Measurements from ENCODE around the gene B4GALT1.

Gene B4GALT1

GRCh38 chr9:33108472-33108871 lies 58.7 kb downstream of the B4GALT1 start:
- Histone ChIP-seq H3K4me1 (ENCODE audit: control insufficient read depth, insufficient read depth, low read length) (peaks cover 16% of the 10 kb centered on the region), H3K4me3 (ENCODE audit: low read depth, low read length) (no peak overlapping the region), H3K9me3 (ENCODE audit: control insufficient read depth, insufficient read depth, low read length) (no peaks in the 10 kb centered on the region), H3K36me3 (ENCODE audit: control insufficient read depth, insufficient read depth, low read length) (no peaks in the 10 kb centered on the region), H3K9ac (ENCODE audit: low read depth, low read length) (no peak overlapping the region), H3K27me3 (ENCODE audit: control insufficient read depth, insufficient read depth, low read length) (no peaks in the 10 kb centered on the region)

GRCh38 chr9:33107762-33108161 lies 59.4 kb downstream of the B4GALT1 start:
- no peaks in the 10 kb centered on the region for H3K9me3 ChIP-seq (ENCODE audit: control insufficient read depth, insufficient read depth, low read length)
- H3K4me3 ChIP-seq (ENCODE audit: low read depth, low read length) = no peak overlapping the region
- H3K9ac ChIP-seq (ENCODE audit: low read depth, low read length) = no peak overlapping the region
- no peaks in the 10 kb centered on the region for H3K36me3 ChIP-seq (ENCODE audit: control insufficient read depth, insufficient read depth, low read length)
- H3K27me3 ChIP-seq (ENCODE audit: control insufficient read depth, insufficient read depth, low read length) = no peaks in the 10 kb centered on the region
- H3K4me1 ChIP-seq (ENCODE audit: control insufficient read depth, insufficient read depth, low read length) = peaks cover 16% of the 10 kb centered on the region

- Histone ChIP-seq H3K9ac (ENCODE audit: low read depth, low read length) (no peak overlapping the region), H3K9me3 (ENCODE audit: control insufficient read depth, insufficient read depth, low read length) (no peaks in the 10 kb centered on the region), H3K27me3 (ENCODE audit: control insufficient read depth, insufficient read depth, low read length) (no peaks in the 10 kb centered on the region), H3K4me3 (ENCODE audit: low read depth, low read length) (no peak overlapping the region), H3K4me1 (ENCODE audit: control insufficient read depth, insufficient read depth, low read length) (peaks cover 12% of the 10 kb centered on the region), H3K36me3 (ENCODE audit: control insufficient read depth, insufficient read depth, low read length) (no peaks in the 10 kb centered on the region)
Measured at GRCh38 chr9:33106827-33107621, 60.1 kb downstream of the B4GALT1 start.

GRCh38 chr9:33106372-33106771 lies 60.8 kb downstream of the B4GALT1 start:
- no peaks in the 10 kb centered on the region for H3K9me3 ChIP-seq (ENCODE audit: control insufficient read depth, insufficient read depth, low read length)
- no peaks in the 10 kb centered on the region for H3K36me3 ChIP-seq (ENCODE audit: control insufficient read depth, insufficient read depth, low read length)
- H3K4me3 ChIP-seq (ENCODE audit: low read depth, low read length) = no peak overlapping the region
- H3K27me3 ChIP-seq (ENCODE audit: control insufficient read depth, insufficient read depth, low read length) = no peaks in the 10 kb centered on the region
- no peak overlapping the region for H3K9ac ChIP-seq (ENCODE audit: low read depth, low read length)
- peaks cover 7% of the 10 kb centered on the region for H3K4me1 ChIP-seq (ENCODE audit: control insufficient read depth, insufficient read depth, low read length)

- Histone ChIP-seq H3K36me3 (ENCODE audit: control insufficient read depth, insufficient read depth, low read length) (no peaks in the 10 kb centered on the region), H3K27me3 (ENCODE audit: control insufficient read depth, insufficient read depth, low read length) (no peaks in the 10 kb centered on the region), H3K9me3 (ENCODE audit: control insufficient read depth, insufficient read depth, low read length) (no peaks in the 10 kb centered on the region), H3K4me1 (ENCODE audit: control insufficient read depth, insufficient read depth, low read length) (peaks cover 6% of the 10 kb centered on the region), H3K9ac (ENCODE audit: low read depth, low read length) (no peak overlapping the region), H3K4me3 (ENCODE audit: low read depth, low read length) (no peak overlapping the region)
Measured at GRCh38 chr9:33105959-33106358, 61.2 kb downstream of the B4GALT1 start.

GRCh38 chr9:33105504-33105903 lies 61.6 kb downstream of the B4GALT1 start:
- H3K27me3 ChIP-seq (ENCODE audit: control insufficient read depth, insufficient read depth, low read length) = no peaks in the 10 kb centered on the region
- peaks cover 6% of the 10 kb centered on the region for H3K4me1 ChIP-seq (ENCODE audit: control insufficient read depth, insufficient read depth, low read length)
- H3K4me3 ChIP-seq (ENCODE audit: low read depth, low read length) = no peak overlapping the region
- H3K9ac ChIP-seq (ENCODE audit: low read depth, low read length) = no peak overlapping the region
- no peaks in the 10 kb centered on the region for H3K9me3 ChIP-seq (ENCODE audit: control insufficient read depth, insufficient read depth, low read length)
- H3K36me3 ChIP-seq (ENCODE audit: control insufficient read depth, insufficient read depth, low read length) = no peaks in the 10 kb centered on the region

- peaks cover 6% of the 10 kb centered on the region for H3K4me1 ChIP-seq (ENCODE audit: control insufficient read depth, insufficient read depth, low read length)
- no peak overlapping the region for H3K4me3 ChIP-seq (ENCODE audit: low read depth, low read length)
- H3K27me3 ChIP-seq (ENCODE audit: control insufficient read depth, insufficient read depth, low read length) = no peaks in the 10 kb centered on the region
- no peaks in the 10 kb centered on the region for H3K36me3 ChIP-seq (ENCODE audit: control insufficient read depth, insufficient read depth, low read length)
- H3K9me3 ChIP-seq (ENCODE audit: control insufficient read depth, insufficient read depth, low read length) = no peaks in the 10 kb centered on the region
- no peak overlapping the region for H3K9ac ChIP-seq (ENCODE audit: low read depth, low read length)
Measured at GRCh38 chr9:33104401-33104800, 62.7 kb downstream of the B4GALT1 start.

GRCh38 chr9:33103501-33104281 lies 63.4 kb downstream of the B4GALT1 start:
- Histone ChIP-seq H3K4me1 (ENCODE audit: control insufficient read depth, insufficient read depth, low read length) (peaks cover 6% of the 10 kb centered on the region), H3K36me3 (ENCODE audit: control insufficient read depth, insufficient read depth, low read length) (no peaks in the 10 kb centered on the region), H3K9ac (ENCODE audit: low read depth, low read length) (no peak overlapping the region), H3K27me3 (ENCODE audit: control insufficient read depth, insufficient read depth, low read length) (no peaks in the 10 kb centered on the region), H3K4me3 (ENCODE audit: low read depth, low read length) (no peak overlapping the region), H3K9me3 (ENCODE audit: control insufficient read depth, insufficient read depth, low read length) (no peaks in the 10 kb centered on the region)

GRCh38 chr9:33102551-33103210 lies 64.5 kb downstream of the B4GALT1 start:
- Histone ChIP-seq H3K27me3 (ENCODE audit: control insufficient read depth, insufficient read depth, low read length) (no peaks in the 10 kb centered on the region), H3K9ac (ENCODE audit: low read depth, low read length) (no peak overlapping the region), H3K9me3 (ENCODE audit: control insufficient read depth, insufficient read depth, low read length) (no peaks in the 10 kb centered on the region), H3K4me3 (ENCODE audit: low read depth, low read length) (no peak overlapping the region), H3K4me1 (ENCODE audit: control insufficient read depth, insufficient read depth, low read length) (peaks cover 6% of the 10 kb centered on the region), H3K36me3 (ENCODE audit: control insufficient read depth, insufficient read depth, low read length) (no peaks in the 10 kb centered on the region)

- Histone ChIP-seq H3K9ac (ENCODE audit: low read depth, low read length) (no peak overlapping the region), H3K4me1 (ENCODE audit: control insufficient read depth, insufficient read depth, low read length) (no peaks in the 10 kb centered on the region)
Measured at GRCh38 chr9:33101104-33101951, 65.8 kb downstream of the B4GALT1 start.

GRCh38 chr9:33099754-33100153 lies 67.4 kb downstream of the B4GALT1 start:
- no peak overlapping the region for H3K9ac ChIP-seq (ENCODE audit: low read depth, low read length)
- H3K4me1 ChIP-seq (ENCODE audit: control insufficient read depth, insufficient read depth, low read length) = no peaks in the 10 kb centered on the region
- no peaks in the 10 kb centered on the region for H3K27me3 ChIP-seq (ENCODE audit: control insufficient read depth, insufficient read depth, low read length)
- no peaks in the 10 kb centered on the region for H3K36me3 ChIP-seq (ENCODE audit: control insufficient read depth, insufficient read depth, low read length)
- H3K4me3 ChIP-seq (ENCODE audit: low read depth, low read length) = no peak overlapping the region
- no peaks in the 10 kb centered on the region for H3K9me3 ChIP-seq (ENCODE audit: control insufficient read depth, insufficient read depth, low read length)

More at GRCh38 chr9:33101104-33101951, 65.8 kb downstream of the B4GALT1 start:
- H3K27me3 ChIP-seq (ENCODE audit: control insufficient read depth, insufficient read depth, low read length) = no peaks in the 10 kb centered on the region
- no peak overlapping the region for H3K4me3 ChIP-seq (ENCODE audit: low read depth, low read length)
- no peaks in the 10 kb centered on the region for H3K36me3 ChIP-seq (ENCODE audit: control insufficient read depth, insufficient read depth, low read length)
- no peaks in the 10 kb centered on the region for H3K9me3 ChIP-seq (ENCODE audit: control insufficient read depth, insufficient read depth, low read length)
